SU-DHL-6 (cell line): ENCODE results near the gene NUP188.

Source experiments
- H2AFZ ChIP-seq: fragments of 200-600 bp; sonication (generic); 2 replicates; pipeline ENCODE4 v1.6.1; 2014; ENCODE audit warnings: low read depth, mild to moderate bottlenecking, moderate library complexity, mixed read lengths, antibody characterized with exemption, low read length; ENCODE audit not compliant: severe bottlenecking
- H3F3A ChIP-seq: fragments of 200-600 bp; shearing (Covaris generic); 2 replicates; pipeline ENCODE4 v1.6.0; 2016; ENCODE audit warnings: antibody characterized with exemption, mild to moderate bottlenecking; ENCODE audit not compliant: insufficient read depth
- H3K27ac ChIP-seq: fragments of 200-600 bp; sonication (generic); 2 replicates; pipeline ENCODE4 v1.5.1; 2016; ENCODE audit warnings: low read depth, mild to moderate bottlenecking, low read length, moderate library complexity, mixed read lengths
- H3K27me3 ChIP-seq: fragments of 200-600 bp; sonication (generic), shearing (Covaris generic); 2 replicates; pipeline ENCODE4 v1.6.0; 2014; ENCODE audit warnings: mild to moderate bottlenecking, low read length
- H3K36me3 ChIP-seq: fragments of 200-600 bp; sonication (generic); 2 replicates; pipeline ENCODE4 v1.6.1; 2014; ENCODE audit warnings: mild to moderate bottlenecking, low read length, mixed read lengths
- H3K4me2 ChIP-seq: fragments of 300-600, 200-600 bp; shearing (Covaris generic), sonication (generic); 2 replicates; pipeline ENCODE4 v1.6.0; 2014; ENCODE audit warnings: low read length, low read depth, mild to moderate bottlenecking; ENCODE audit not compliant: poor library complexity, severe bottlenecking
- H3K4me3 ChIP-seq: fragments of 200-600 bp; sonication (generic); 2 replicates; pipeline ENCODE4 v1.5.1; 2014; ENCODE audit warnings: antibody characterized with exemption, low read length, mild to moderate bottlenecking, mixed read lengths; ENCODE audit not compliant: insufficient read depth, poor library complexity, severe bottlenecking
- H3K79me2 ChIP-seq: fragments of 200-600 bp; sonication (generic); 2 replicates; pipeline ENCODE4 v1.6.1; 2014; ENCODE audit warnings: mild to moderate bottlenecking, low read length, moderate library complexity; ENCODE audit not compliant: insufficient read depth
- H3K9ac ChIP-seq: fragments of 200-600 bp; sonication (generic); 2 replicates; pipeline ENCODE4 v1.7.0; 2014; ENCODE audit warnings: mild to moderate bottlenecking, low read length
- H3K9me2 ChIP-seq: fragments of 200-600 bp; sonication (generic); replicated peaks from 2 replicates; pipeline ENCODE4 v1.6.1; 2014; ENCODE audit warnings: low read length; ENCODE audit not compliant: insufficient read depth
- H3K9me3 ChIP-seq: fragments of 200-600 bp; sonication (generic); 2 replicates; pipeline ENCODE4 v1.6.1; 2014; ENCODE audit warnings: low read length, mixed read lengths; ENCODE audit not compliant: insufficient read depth
- H4K20me1 ChIP-seq: fragments of 200-600 bp; sonication (generic); 2 replicates; pipeline ENCODE4 v1.6.1; 2014; ENCODE audit warnings: low read depth, mild to moderate bottlenecking, antibody characterized with exemption, low read length, moderate library complexity, mixed read lengths
- CTCF ChIP-seq: fragments of 200-600 bp; sonication (generic); IDR thresholded peaks from one replicate; pipeline ENCODE4 v1.5.1; 2017; ENCODE audit warnings: antibody characterized with exemption, mild to moderate bottlenecking, low read length, moderate library complexity; ENCODE audit not compliant: insufficient read depth, poor library complexity, severe bottlenecking
- EZH2phosphoT487 ChIP-seq: fragments of 200-600 bp; sonication (generic), shearing (Covaris generic); conservative IDR thresholded peaks from 2 replicates; pipeline ENCODE4 v1.6.1; 2018; ENCODE audit warnings: mild to moderate bottlenecking, antibody characterized with exemption, low read length, moderate library complexity, mixed read lengths

Gene NUP188

DNA sequence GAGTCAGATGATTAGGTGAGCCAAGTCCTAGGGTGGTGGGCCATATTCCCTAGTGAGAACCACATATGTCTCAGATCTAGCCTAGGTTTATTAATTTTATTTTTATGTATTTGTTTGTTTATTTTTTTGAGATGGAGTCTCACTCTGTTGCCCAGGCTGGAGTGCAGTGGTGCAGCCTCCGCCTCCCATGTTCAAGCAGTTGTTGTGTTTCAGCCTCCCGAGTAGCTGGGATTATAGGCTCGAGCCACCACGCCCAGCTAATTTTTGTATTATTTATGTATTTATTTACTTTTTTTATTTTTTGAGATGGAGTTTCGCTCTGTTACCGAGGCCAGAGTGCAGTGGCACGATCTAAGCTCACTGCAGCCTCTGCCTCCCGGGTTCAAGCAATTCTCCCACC lies 36.0 kb downstream of the NUP188 start:
- TF ChIP-seq EZH2phosphoT487, result no peak
- TF ChIP-seq CTCF, result no peak
- no peaks in the 10 kb centered on the region for H3K9me2 ChIP-seq
- H3K4me3 ChIP-seq, result no peak overlapping the region
- H3K4me2 ChIP-seq, result no peak overlapping the region
- no peaks in the 10 kb centered on the region for H3F3A ChIP-seq
- H3K79me2 ChIP-seq, result no peaks in the 10 kb centered on the region
- H3K9ac ChIP-seq, result no peak overlapping the region
- H3K36me3 ChIP-seq, result peaks cover 57% of the 10 kb centered on the region
- no peaks in the 10 kb centered on the region for H3K9me3 ChIP-seq
- H3K27ac ChIP-seq, result no peak overlapping the region
- no peak overlapping the region for H2AFZ ChIP-seq
- H3K27me3 ChIP-seq, result no peaks in the 10 kb centered on the region
- H4K20me1 ChIP-seq, result no peaks in the 10 kb centered on the region

DNA sequence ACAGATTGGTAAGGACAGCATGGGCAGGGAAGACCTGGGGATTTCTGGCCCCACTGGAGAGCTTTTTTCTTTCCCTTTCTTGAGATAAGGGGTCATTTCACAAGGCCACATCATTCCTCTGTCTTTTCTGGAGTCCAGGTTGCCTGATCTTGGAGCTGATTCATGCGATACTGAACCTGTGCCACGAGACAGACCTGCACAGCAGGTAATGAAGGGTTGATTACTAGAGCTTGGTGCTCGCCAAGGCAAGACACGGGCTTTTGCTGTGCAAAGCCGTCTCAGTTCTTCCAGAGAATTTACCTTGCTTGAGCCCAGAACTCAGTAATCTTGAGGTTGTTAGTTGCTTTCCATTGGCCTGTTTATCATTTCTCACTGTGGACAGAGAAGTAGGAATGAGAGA lies 39.2 kb downstream of the NUP188 start:
- Histone ChIP-seq H3K9me2 (no peaks in the 10 kb centered on the region), H4K20me1 (no peaks in the 10 kb centered on the region), H3K4me2 (no peak overlapping the region), H2AFZ (no peak overlapping the region), H3K9me3 (no peaks in the 10 kb centered on the region), H3F3A (no peaks in the 10 kb centered on the region), H3K36me3 (peaks cover 38% of the 10 kb centered on the region), H3K9ac (no peak overlapping the region), H3K27me3 (no peaks in the 10 kb centered on the region), H3K79me2 (no peaks in the 10 kb centered on the region), H3K4me3 (no peak overlapping the region), H3K27ac (no peak overlapping the region)
- TF ChIP-seq CTCF (no peak), EZH2phosphoT487 (no peak)

DNA sequence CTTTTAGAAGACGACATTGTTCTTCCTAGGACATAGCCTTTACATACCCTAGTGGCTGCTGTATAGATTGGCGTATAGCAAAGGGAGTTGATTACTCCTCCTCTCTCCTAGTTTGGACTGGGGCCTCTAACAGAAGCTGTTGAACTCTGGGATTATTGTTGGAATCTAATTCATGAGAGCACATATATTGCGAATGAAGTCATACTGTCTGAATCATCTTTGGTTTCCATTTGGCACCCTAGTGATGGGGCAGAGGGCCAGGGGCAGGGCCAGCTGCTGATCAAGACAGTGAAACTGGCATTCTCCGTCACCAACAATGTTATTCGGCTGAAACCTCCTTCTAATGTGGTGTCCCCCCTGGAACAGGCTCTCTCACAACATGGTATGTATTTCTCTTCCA lies 40.3 kb downstream of the NUP188 start:
- Histone ChIP-seq H3K36me3 (peaks cover 33% of the 10 kb centered on the region), H4K20me1 (no peaks in the 10 kb centered on the region), H3K4me2 (no peak overlapping the region)

More for the DNA sequence above, 40.3 kb downstream of the NUP188 start:
- Histone ChIP-seq H3K79me2 (no peaks in the 10 kb centered on the region), H3K27ac (no peak overlapping the region), H3K9me2 (no peaks in the 10 kb centered on the region), H3K9me3 (no peaks in the 10 kb centered on the region), H3K27me3 (no peaks in the 10 kb centered on the region), H2AFZ (no peak overlapping the region), H3F3A (no peaks in the 10 kb centered on the region), H3K9ac (no peak overlapping the region), H3K4me3 (no peak overlapping the region)
- TF ChIP-seq CTCF (no peak), EZH2phosphoT487 (no peak)
